Naive B cell (primary cell): ENCODE data around the gene SPHK2. TPM values are rescaled to one million over a fixed set of nuclear protein-coding genes. Genes with fewer than 3 reads are reported as not detected.
A peak's percentile ranks its signal among the peaks of the same experiment; 100 is the strongest.
"Not testable (repeated sequence)": the region's sequence is repeated elsewhere in the genome, so short reads cannot be mapped to it uniquely, and the experiment has no call there.

Source experiments
- ATAC-seq, 2 donors: fragments of 150-1000 bp; cut with Tn5 transposase; 2 replicates each; pipeline ENCODE4 v1.10.0; 2021; ENCODE audit warnings: low read depth in 2 of 2, mild to moderate bottlenecking in 2 of 2, moderate library complexity in 2 of 2
- DNase-seq: peaks from one replicate; pipeline ENCODE4 v3.0.0; 2022
- H3K27ac Mint-ChIP-seq, 6 donors: one replicate each; pipeline ENCODE4 v1.8.0; 2020 to 2022; ENCODE audit warnings: mild to moderate bottlenecking in 6 of 6, mixed read lengths in 6 of 6, moderate library complexity in 5 of 6, inconsistent platforms in 2 of 6
- H3K27me3 Mint-ChIP-seq, 3 donors: one replicate each; pipeline ENCODE4 v1.8.0; 2021 to 2022; ENCODE audit warnings: mixed read lengths in 3 of 3, mild to moderate bottlenecking in 1 of 3
- H3K36me3 Mint-ChIP-seq, 2 donors: one replicate each; pipeline ENCODE4 v1.8.0; 2020 to 2022; ENCODE audit warnings: mixed read lengths in 2 of 2, inconsistent platforms in 1 of 2, mild to moderate bottlenecking in 1 of 2
- H3K4me1 Mint-ChIP-seq, 3 donors: one replicate each; pipeline ENCODE4 v1.8.0; 2020 to 2022; ENCODE audit warnings: mixed read lengths in 3 of 3, inconsistent platforms in 1 of 3, mild to moderate bottlenecking in 1 of 3, moderate library complexity in 1 of 3
- H3K4me3 Mint-ChIP-seq, 8 donors: one replicate each; pipeline ENCODE4 v1.8.0; 2020 to 2022; ENCODE audit warnings: mild to moderate bottlenecking in 8 of 8, mixed read lengths in 8 of 8, moderate library complexity in 8 of 8, inconsistent platforms in 2 of 8
- H3K9me3 Mint-ChIP-seq, 7 donors: one replicate each; pipeline ENCODE4 v1.8.0; 2020 to 2022; ENCODE audit warnings: mixed read lengths in 7 of 7, mild to moderate bottlenecking in 5 of 7, inconsistent platforms in 2 of 7, moderate library complexity in 1 of 7
- polyA plus RNA-seq, 6 donors: library from polyadenylated mRNA; unstranded; fragments of 300-500 nt; fragmentation: Illumina TruSeq; gene quantifications; one replicate each; pipeline ENCODE4 v1.2.3, GENCODE V29; 2021; ENCODE audit warnings: low read depth in 6 of 6

SPHK2 gene
- polyA plus RNA-seq, 6 donors from 2014 or later = 5.6 to 16.5 (median 10.8) TPM

- peak overlapping the region in 3 of 8 donors; percentile 34 to 54 (median 39) for H3K4me3 Mint-ChIP-seq
These were observed 13.0 kb downstream of the SPHK2 start for GRCh38 chr19:48632286-48632685.

DNA sequence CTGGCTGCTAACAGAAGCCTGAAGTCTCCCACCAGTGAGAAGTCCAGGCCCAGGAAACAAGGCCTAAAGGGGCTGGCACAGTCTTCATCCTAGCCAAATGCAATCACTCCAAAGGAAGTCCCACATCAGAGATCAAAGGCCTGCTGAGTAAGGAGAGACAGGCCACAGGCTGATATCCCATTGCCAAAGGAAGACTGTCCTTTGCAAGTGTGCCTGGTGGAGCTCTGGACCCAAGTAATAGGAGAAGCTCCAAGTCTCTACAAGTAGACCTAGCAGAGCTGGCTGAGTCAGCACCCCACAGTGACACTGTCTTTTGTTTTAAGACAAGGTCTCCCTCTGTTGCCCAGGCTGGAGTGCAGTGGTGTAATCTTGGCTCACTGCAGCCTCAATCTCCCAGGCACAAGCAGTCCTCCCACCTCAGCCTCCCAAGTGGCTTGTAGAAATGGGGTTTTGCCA lies 13.4 kb downstream of the SPHK2 start:
- DNase-seq (no peak), ATAC-seq (no peak)
- no peaks in the 10 kb centered on the region for H3K27me3 Mint-ChIP-seq
- peaks cover 20 to 40% (median 37%) of the 10 kb centered on the region in 3 donors for H3K4me1 Mint-ChIP-seq
- H3K4me3 Mint-ChIP-seq = peak overlapping the region in 3 of 8 donors; percentile 34 to 54 (median 39)
- no peaks in the 10 kb centered on the region for H3K9me3 Mint-ChIP-seq
- peak overlapping the region in 1 of 6 donors; percentile 67 for H3K27ac Mint-ChIP-seq
- H3K36me3 Mint-ChIP-seq = peaks cover 0 to 7% of the 10 kb centered on the region in 2 donors

More at GRCh38 chr19:48632286-48632685, 13.0 kb downstream of the SPHK2 start:
- Mint-ChIP-seq H3K27ac (peak overlapping the region in 1 of 6 donors; percentile 85), H3K4me1 (peaks cover 20 to 40% (median 37%) of the 10 kb centered on the region in 3 donors)
- H3K36me3 Mint-ChIP-seq, DNase-seq, H3K27me3 Mint-ChIP-seq, ATAC-seq, H3K9me3 Mint-ChIP-seq: not testable (repeated sequence)

DNA sequence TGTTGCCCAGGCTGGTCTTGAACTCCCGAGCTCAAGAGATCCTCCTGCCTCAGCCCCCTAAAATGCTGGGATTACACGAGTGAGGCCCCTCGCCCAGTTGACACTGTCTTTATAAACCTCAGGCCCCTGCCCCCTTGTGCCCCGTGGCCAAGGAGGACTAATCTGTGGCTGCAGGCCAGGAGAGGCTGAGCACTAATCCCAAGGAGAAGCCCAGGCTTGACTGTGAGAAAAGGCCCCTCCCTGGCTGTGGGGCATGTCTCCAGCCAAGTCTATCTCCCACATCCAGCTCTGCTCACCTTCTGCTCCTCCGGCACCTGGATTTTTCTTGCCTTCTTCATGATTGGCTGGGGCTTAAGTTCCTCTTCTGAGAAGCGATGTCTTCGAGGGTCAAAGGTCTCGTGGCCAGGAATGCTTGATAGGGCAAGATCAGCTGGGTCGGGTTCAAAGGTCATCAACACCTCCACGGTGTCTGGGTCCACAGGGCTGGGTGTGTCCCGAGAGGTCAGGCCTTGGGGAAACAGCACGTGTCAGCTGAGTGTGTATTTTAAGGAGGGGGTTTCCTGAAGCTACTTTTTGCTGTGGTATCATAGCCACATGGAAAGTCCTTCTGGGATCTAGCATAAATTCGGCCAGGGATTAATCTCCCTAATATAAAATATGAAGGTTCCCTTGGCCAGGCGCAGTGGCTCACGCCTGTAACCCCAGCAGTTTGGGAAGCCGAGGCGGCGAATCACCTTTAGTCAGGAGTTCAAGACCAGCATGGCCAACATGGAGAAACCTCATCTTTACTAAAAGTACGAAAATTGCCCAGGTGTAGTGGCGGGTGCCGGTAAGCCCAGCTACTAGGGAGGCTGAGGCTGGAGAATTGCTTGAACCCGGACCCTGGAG lies 14.1 kb downstream of the SPHK2 start:
- Mint-ChIP-seq H3K4me3 (peak overlapping the region in 6 of 8 donors; percentile 22 to 98 (median 86)), H3K27me3 (no peaks in the 10 kb centered on the region), H3K4me1 (peaks cover 25 to 45% (median 39%) of the 10 kb centered on the region in 3 donors), H3K9me3 (peaks cover 0 to 2% (median 0%) of the 10 kb centered on the region in 7 donors), H3K36me3 (peaks cover 0 to 11% of the 10 kb centered on the region in 2 donors), H3K27ac (peak overlapping the region; percentile 18 to 96 (median 84))
- no peak for DNase-seq
- ATAC-seq = no peak

GRCh38 chr19:48634036-48634342 lies 14.7 kb downstream of the SPHK2 start:
- Mint-ChIP-seq H3K9me3 (peaks cover 0 to 7% (median 0%) of the 10 kb centered on the region in 7 donors), H3K27ac (peak overlapping the region in 5 of 6 donors; percentile 62 to 96 (median 87)), H3K27me3 (no peaks in the 10 kb centered on the region), H3K4me3 (peak overlapping the region; percentile 82 to 98 (median 86)), H3K4me1 (peaks cover 31 to 51% (median 45%) of the 10 kb centered on the region in 3 donors), H3K36me3 (peaks cover 0 to 17% of the 10 kb centered on the region in 2 donors)
- ATAC-seq (no peak), DNase-seq (no peak)

- H3K4me3 Mint-ChIP-seq = peak overlapping the region; percentile 82 to 98 (median 86)
- no peaks in the 10 kb centered on the region for H3K27me3 Mint-ChIP-seq
- peaks cover 0 to 18% of the 10 kb centered on the region in 2 donors for H3K36me3 Mint-ChIP-seq
- peak overlapping the region; percentile 51 to 97 (median 93) for H3K27ac Mint-ChIP-seq
- peaks cover 0 to 7% (median 0%) of the 10 kb centered on the region in 7 donors for H3K9me3 Mint-ChIP-seq
- DNase-seq (peak; percentile 76), ATAC-seq (no peak)
- peaks cover 38 to 58% (median 49%) of the 10 kb centered on the region in 3 donors for H3K4me1 Mint-ChIP-seq
These were observed 15.3 kb downstream of the SPHK2 start for GRCh38 chr19:48634424-48635262.

DNA sequence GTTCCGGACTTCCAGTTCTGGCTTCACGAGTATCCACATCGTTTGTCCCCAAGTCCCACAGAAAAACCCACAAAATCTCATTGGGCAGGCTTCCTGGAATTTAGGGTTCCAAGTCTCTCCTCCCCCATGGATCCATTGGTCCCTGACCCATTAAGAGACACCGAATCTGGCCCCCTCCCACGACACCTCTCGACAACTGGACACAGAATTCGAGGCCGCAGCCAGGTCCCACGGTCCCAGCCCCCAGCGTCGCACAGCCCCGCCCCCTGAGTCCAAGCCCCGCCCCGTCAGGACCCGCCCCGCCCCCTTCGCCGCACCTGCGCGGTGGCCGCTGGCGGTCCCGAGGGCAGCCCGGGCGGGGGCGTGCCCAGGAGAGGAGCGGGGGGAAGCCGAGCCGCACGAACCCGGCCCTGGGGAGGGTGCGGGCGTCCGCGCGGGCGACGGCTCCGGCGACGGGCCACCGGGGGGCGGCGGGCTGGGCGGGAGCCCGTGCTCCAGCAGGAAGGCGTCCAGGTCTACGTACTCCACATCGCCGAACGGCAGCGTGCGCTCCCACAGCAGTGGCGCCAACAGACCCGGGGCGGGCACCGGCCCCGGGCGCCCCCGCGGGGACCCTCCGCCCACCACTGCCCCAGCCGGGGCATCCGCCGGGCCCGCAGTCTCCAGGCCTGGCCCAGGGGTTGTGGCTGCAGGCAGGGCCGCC lies 16.1 kb downstream of the SPHK2 start:
- Mint-ChIP-seq H3K9me3 (peaks cover 0 to 7% (median 0%) of the 10 kb centered on the region in 7 donors), H3K27me3 (no peaks in the 10 kb centered on the region), H3K27ac (peak overlapping the region in 5 of 6 donors; percentile 87 to 97 (median 93)), H3K4me1 (peaks cover 43 to 59% (median 55%) of the 10 kb centered on the region in 3 donors), H3K36me3 (peaks cover 0 to 18% of the 10 kb centered on the region in 2 donors), H3K4me3 (peak overlapping the region; percentile 88 to 99 (median 98))
- ATAC-seq (peak in 1 of 2 donors; percentile 3), DNase-seq (peak; percentile 71)

DNA sequence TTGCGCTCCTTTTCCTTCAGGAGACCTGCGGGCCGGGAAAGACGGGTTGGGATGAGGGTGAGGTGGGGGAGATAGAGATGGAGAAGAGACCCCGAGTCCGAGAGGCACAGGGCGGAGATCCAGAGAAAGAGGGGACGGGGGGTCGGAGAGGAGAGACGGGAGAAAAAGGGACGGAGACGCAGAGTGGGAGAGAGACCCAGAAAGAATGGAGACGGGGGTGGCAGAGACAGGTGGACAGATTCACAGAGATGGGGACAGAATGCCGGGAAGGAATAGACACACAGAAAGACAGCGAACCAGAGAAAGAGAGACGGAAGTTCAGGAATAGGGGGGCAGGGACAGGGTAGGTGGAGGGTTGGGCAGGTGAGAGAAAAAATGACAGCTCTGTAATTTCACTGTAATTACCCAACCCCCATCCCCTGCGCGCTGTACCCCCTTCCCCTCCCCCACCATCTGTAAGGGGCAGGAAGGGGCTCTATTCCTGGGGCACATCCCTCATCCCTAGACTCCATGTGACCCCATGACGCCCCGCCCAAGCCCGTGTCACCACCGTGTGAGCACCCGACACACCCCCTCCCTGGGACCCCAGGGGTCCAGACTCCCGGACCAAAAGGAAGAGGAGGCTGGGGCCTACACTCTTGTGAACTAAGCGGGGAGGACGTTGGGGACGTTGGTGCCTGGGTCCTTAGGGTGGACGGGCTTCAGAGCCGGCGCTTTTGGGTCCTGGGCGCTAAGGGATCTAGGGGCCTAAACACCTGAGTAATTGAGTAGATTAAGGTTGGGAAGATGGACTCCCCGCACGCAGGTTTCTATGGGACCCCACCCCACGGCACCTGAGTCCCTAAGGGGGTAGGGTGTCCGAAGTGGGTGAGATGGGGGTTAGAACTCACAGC lies 16.9 kb downstream of the SPHK2 start:
- H3K4me1 Mint-ChIP-seq = peaks cover 44 to 58% (median 56%) of the 10 kb centered on the region in 3 donors

GRCh38 chr19:48636859-48637448 lies 17.6 kb downstream of the SPHK2 start, which contains the start of gene DBP:
Gene DBP (minus strand): TSS chr19:48637379. CDS start chr19:48636994, 385 bp downstream.
- Mint-ChIP-seq H3K27me3 (no peaks in the 10 kb centered on the region), H3K27ac (peak within 1 kb of the TSS; percentile 92 to 100 (median 99)), H3K4me3 (peak within 1 kb of the TSS; percentile 88 to 99 (median 98)), H3K36me3 (peaks cover 0 to 18% of the 10 kb centered on the region in 2 donors), H3K9me3 (peaks cover 0 to 7% (median 0%) of the 10 kb centered on the region in 7 donors), H3K4me1 (peaks cover 50 to 60% (median 57%) of the 10 kb centered on the region in 3 donors)
- no peak for DNase-seq
- no peak for ATAC-seq

More for the DNA sequence above, 16.9 kb downstream of the SPHK2 start:
- Mint-ChIP-seq H3K27me3 (no peaks in the 10 kb centered on the region), H3K27ac (peak overlapping the region; percentile 88 to 98 (median 96)), H3K9me3 (peaks cover 0 to 7% (median 0%) of the 10 kb centered on the region in 7 donors), H3K4me3 (peak overlapping the region; percentile 88 to 99 (median 98)), H3K36me3 (peaks cover 0 to 18% of the 10 kb centered on the region in 2 donors)
- ATAC-seq (no peak), DNase-seq (no peak)

DNA sequence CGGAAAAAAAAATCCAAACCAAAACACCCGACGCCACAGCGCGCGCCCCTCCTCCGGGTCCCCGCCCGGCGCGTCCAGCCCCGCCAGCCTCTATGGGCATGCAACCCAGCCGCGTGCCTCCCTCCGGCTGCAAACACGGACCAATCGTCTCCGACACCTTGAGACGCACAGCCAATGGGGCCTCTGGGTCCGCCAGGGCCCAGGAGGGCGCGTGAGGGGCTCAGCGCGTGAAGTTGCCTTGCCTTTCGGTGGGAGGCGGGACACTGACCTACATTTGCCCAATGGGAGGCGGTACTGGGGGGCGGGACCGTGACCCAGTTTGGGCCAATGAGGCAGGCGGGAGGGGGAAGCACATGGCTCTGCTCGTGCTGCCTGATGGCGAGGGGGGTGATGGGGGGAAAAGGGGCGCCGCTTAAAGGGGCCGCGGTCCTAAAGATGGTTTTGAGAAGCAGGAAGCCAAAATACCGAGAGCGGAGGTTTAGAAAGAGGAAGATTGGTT lies 18.2 kb downstream of the SPHK2 start:
- H3K27ac Mint-ChIP-seq = peak overlapping the region; percentile 92 to 100 (median 99)
- H3K9me3 Mint-ChIP-seq = peaks cover 0 to 7% (median 0%) of the 10 kb centered on the region in 7 donors
- H3K4me1 Mint-ChIP-seq = peaks cover 52 to 64% (median 55%) of the 10 kb centered on the region in 3 donors
- H3K36me3 Mint-ChIP-seq = peaks cover 0 to 18% of the 10 kb centered on the region in 2 donors
- H3K27me3 Mint-ChIP-seq = no peaks in the 10 kb centered on the region
- ATAC-seq = peak; percentile 70 to 75
- peak; percentile 100 for DNase-seq
- peak overlapping the region; percentile 88 to 99 (median 98) for H3K4me3 Mint-ChIP-seq

DNA sequence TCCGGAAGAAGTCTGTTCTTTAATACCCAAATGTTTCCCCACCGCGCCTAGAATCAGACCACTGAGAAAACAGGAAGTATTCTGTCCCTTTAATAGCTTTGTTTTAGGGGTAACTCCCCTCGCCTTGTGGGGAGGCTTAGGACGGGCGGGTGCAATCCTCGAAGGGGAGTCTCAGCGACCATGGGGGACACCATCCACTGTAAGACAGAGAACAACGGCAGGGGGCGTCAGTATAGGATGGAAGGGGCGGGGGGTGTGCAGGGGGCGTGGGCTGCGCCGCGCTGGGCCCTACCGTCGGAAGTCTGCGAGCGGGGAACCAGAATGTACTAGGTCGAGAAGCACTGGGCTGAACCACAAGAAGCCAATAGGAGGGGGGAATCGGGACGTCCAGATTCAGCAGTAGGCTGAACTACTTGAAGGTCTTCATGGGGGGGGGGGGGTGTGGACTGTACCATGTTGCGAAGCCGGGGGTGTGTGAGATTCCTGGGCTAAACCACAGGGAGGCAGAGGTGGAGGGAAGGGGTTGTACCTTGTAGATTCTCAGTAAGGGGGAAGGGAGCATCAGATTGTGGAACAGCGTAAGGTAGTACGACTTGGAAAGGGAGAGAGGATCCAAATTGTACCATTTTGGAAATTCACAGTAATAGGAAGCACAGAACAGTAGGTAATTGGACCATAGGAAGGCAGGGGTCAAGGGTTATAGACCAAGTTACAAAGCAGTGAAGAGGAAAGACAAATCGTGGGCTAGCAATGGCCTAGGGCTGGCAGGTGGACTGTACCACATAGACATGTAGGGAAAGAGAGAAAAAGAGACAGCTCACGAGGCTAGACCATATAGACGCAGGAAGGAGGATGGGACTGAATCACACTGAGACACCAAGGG lies 18.9 kb downstream of the SPHK2 start:
- peaks cover 53 to 68% (median 59%) of the 10 kb centered on the region in 3 donors for H3K4me1 Mint-ChIP-seq
- no peaks in the 10 kb centered on the region for H3K27me3 Mint-ChIP-seq
- H3K4me3 Mint-ChIP-seq = peak overlapping the region; percentile 88 to 99 (median 98)
- H3K36me3 Mint-ChIP-seq = peaks cover 0 to 18% of the 10 kb centered on the region in 2 donors
- peak overlapping the region; percentile 92 to 100 (median 99) for H3K27ac Mint-ChIP-seq
- DNase-seq (no peak), ATAC-seq (peak; percentile 29 to 57)
- H3K9me3 Mint-ChIP-seq = peaks cover 0 to 7% (median 0%) of the 10 kb centered on the region in 7 donors
